ENCODE data around the gene CSTB. TPM values are rescaled to one million over a fixed set of nuclear protein-coding genes. Genes with fewer than 3 reads are reported as not detected.

The CSTB gene
- total and polyA plus RNA-seq, 2 of the 8 experiments (the other 6 are each of a cell fraction or from before 2014, with no cell fraction given), result 53.8 to 64.1 TPM

- TF ChIP-seq CHD7 (IDR thresholded peaks at IDR 0.05; ENCODE audit: insufficient replicate concordance, low read length) (no peak), CTBP2 (IDR thresholded peaks at IDR 0.05; ENCODE audit: borderline replicate concordance, insufficient read depth, insufficient read length, low read length) (no peak), BRCA1 (IDR thresholded peaks at IDR 0.05; ENCODE audit: low read depth, low read length) (no peak), ZNF274 (IDR thresholded peaks at IDR 0.05; ENCODE audit: borderline replicate concordance, extremely low read depth, low read length) (no peak), EP300 (IDR thresholded peaks at IDR 0.05; ENCODE audit: borderline replicate concordance in 1 of 2, low read depth in 2 of 2, low read length in 2 of 2) (no peak), SAP30 (IDR thresholded peaks at IDR 0.05; ENCODE audit: insufficient read depth, insufficient replicate concordance, low read length) (no peak)
These were observed 49.3 kb upstream of the CSTB start (continued) for GRCh38 chr21:43825242-43825935.
